Prostate gland (tissue), 2 donors: ENCODE data around the gene CEP41. TPM values are rescaled to one million over a fixed set of nuclear protein-coding genes. Genes with fewer than 3 reads are reported as not detected.

Experiments
- DNase-seq: peaks from one replicate; pipeline ENCODE4 v3.0.0-alpha.2; 2019; ENCODE audit warnings: low spot score
- H3K27ac ChIP-seq, 2 donors: fragments of 200-600 bp; sonication (generic); 2 replicates each; pipeline ENCODE4 v1.5.1; 2017 to 2019
- H3K27me3 ChIP-seq: fragments of 200-600 bp; sonication (generic); replicated peaks from 2 replicates; pipeline ENCODE4 v1.5.1; 2019; ENCODE audit not compliant: insufficient read depth
- H3K36me3 ChIP-seq, 2 donors: fragments of 200-600 bp; sonication (generic); 1 replicate in 1 of 2; 2 replicates in 1 of 2; pipeline versions ENCODE4 v1.5.1 to v1.8.1; 2017 to 2019
- H3K4me1 ChIP-seq: fragments of 200-600 bp; sonication (generic); replicated peaks from 2 replicates; pipeline ENCODE4 v1.5.1; 2019
- H3K4me3 ChIP-seq, 2 donors: fragments of 200-600 bp; sonication (generic); 2 replicates each; pipeline ENCODE4 v1.5.1; 2017 to 2019
- H3K9me3 ChIP-seq: fragments of 200-600 bp; sonication (generic); 2 replicates; pipeline ENCODE4 v1.5.1; 2017
- POLR2A ChIP-seq: fragments of 450-650 bp; IDR thresholded peaks from one replicate; pipeline ENCODE4 v1.6.1; 2016; ENCODE audit warnings: antibody characterized with exemption, mild to moderate bottlenecking
- POLR2AphosphoS5 ChIP-seq: sonication (generic); formaldehyde crosslinking; IDR thresholded peaks from one replicate; pipeline ENCODE4 v1.6.1; 2017; ENCODE audit warnings: antibody characterized with exemption
- WGBS: methylation state at CpG from one replicate; pipeline ENCODE4 v1.1.5; 2018; 5-methylcytosine and 5-hydroxymethylcytosine counted together
- intact Hi-C: fragments of 100-400 bp; cut with DNase I; formaldehyde crosslinking; loops from one replicate; pipeline ENCODE4 v1.14.2; 2022
- total RNA-seq, 2 donors: library from RNA; depleted of rRNA; stranded (reverse); fragments of >200 nt; gene quantifications; one replicate each; pipeline ENCODE4 v1.1.0, GENCODE V29; 2016
- TF ChIP-seq, protein P1 (sequence below), 4 experiments: fragments of 200-600 bp in 2 of 4; fragments of 450-650 bp in 2 of 4; sonication (generic) in 2 of 4; IDR thresholded peaks; 1 replicate in 3 of 4; 2 replicates in 1 of 4; pipeline ENCODE4 v1.5.1; 2016 to 2019; ENCODE audit warnings: antibody characterized with exemption in 4 of 4, mild to moderate bottlenecking in 2 of 4, moderate library complexity in 2 of 4

Gene CEP41
- total RNA-seq, 2 donors from 2014 or later = 6.6 to 16.2 TPM

DNA sequence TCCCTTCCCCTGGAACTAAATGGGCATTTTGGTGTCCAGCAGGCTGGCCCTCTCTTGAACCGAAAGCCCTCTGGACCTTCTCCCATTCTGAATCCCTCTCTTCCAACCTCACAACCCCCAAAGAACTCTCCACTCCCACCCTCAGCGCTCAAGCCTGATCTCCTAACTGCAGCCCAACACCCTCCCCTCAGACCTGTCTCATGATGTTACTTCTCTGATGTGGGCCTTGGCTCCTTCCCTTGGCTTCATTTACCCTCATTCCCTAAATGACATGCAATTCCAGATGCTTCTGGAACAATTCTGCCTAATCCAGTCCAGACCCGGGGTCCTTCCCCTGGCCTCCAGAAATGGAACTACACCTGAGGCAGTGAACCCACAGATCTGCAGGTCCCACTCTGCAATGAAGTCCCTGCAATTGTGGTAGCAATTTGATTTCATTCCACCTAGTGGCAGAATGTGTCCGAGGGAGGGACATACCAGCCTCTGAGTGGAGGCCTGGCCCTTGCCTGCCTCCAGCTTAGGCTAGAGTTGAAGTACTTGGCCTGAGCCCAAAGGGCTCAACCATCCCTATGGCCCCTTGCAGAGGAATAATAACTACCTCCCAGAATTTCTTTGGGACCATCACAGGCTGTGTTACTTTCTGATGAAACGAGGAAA is 4.1 kb upstream of the CEP41 start:
- Histone ChIP-seq H3K4me1 (no peaks in the 10 kb centered on the region), H3K9me3 (no peaks in the 10 kb centered on the region), H3K27ac (no peak overlapping the region), H3K36me3 (no peaks in the 10 kb centered on the region), H3K27me3 (no peaks in the 10 kb centered on the region), H3K4me3 (no peak overlapping the region)
- intact Hi-C loops = no loop called here
- TF ChIP-seq, protein P1, sequence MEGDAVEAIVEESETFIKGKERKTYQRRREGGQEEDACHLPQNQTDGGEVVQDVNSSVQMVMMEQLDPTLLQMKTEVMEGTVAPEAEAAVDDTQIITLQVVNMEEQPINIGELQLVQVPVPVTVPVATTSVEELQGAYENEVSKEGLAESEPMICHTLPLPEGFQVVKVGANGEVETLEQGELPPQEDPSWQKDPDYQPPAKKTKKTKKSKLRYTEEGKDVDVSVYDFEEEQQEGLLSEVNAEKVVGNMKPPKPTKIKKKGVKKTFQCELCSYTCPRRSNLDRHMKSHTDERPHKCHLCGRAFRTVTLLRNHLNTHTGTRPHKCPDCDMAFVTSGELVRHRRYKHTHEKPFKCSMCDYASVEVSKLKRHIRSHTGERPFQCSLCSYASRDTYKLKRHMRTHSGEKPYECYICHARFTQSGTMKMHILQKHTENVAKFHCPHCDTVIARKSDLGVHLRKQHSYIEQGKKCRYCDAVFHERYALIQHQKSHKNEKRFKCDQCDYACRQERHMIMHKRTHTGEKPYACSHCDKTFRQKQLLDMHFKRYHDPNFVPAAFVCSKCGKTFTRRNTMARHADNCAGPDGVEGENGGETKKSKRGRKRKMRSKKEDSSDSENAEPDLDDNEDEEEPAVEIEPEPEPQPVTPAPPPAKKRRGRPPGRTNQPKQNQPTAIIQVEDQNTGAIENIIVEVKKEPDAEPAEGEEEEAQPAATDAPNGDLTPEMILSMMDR (IDR thresholded peaks at IDR 0.05) = no peak
- WGBS = 85% methylated on average over 5 of the region's 5 CpGs
- no peak for DNase-seq

DNA sequence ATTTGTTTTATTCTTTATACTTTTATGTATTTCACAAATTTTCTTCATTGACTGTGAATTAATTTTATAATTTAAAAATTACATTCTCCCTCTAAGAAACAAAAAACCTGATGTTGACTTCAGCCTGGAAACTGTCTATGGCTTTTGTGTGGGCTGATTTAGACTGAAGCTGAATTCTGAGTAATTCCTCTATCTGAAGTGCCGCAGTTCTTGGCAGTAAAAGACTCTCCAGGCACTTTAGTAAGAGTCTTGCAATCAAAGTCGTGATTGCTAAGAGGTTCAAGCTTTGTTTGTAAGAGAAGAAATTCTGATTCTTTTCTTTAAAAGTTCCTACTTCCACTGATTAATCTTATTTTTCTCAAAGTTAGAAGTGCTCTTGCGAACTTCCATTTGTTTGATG is 3.4 kb upstream of the CEP41 start:
- no peaks in the 10 kb centered on the region for H3K36me3 ChIP-seq
- H3K27me3 ChIP-seq = no peaks in the 10 kb centered on the region
- TF ChIP-seq, protein P1 (IDR thresholded peaks at IDR 0.05) = no peak
- TF ChIP-seq POLR2AphosphoS5 (no peak), POLR2A (no peak)
- no peaks in the 10 kb centered on the region for H3K4me1 ChIP-seq
- intact Hi-C loops = no loop called here
- H3K4me3 ChIP-seq = no peak overlapping the region
- no peaks in the 10 kb centered on the region for H3K9me3 ChIP-seq
- WGBS = 45% methylated on average over 3 of the region's 3 CpGs
- H3K27ac ChIP-seq = no peak overlapping the region
- no peak for DNase-seq

DNA sequence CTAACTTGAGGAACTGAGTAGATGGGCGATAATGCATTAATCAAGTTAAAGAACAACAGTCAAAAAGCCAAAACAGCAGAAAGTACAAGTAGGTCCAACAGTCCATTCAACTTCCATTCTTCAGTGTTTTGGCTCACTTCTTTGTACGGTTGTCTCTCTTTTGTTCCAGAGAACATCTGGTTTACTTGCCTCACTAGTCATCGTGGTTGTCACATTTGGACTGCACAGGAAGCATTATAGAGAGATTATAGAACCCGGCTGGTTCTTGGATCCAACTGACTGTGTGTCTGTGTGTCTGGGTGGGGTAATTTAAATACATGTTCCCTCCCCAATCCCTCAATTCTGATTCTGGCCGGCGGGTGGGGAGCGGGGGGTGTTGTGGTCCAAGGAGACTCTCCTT is 1.8 kb upstream of the CEP41 start:
- no peaks in the 10 kb centered on the region for H3K36me3 ChIP-seq
- DNase-seq = no peak
- intact Hi-C loops = no loop called here
- H3K27me3 ChIP-seq = no peaks in the 10 kb centered on the region
- no peaks in the 10 kb centered on the region for H3K4me1 ChIP-seq
- TF ChIP-seq POLR2AphosphoS5 (no peak), POLR2A (no peak)
- TF ChIP-seq, protein P1 (IDR thresholded peaks at IDR 0.05) = no peak
- no peaks in the 10 kb centered on the region for H3K9me3 ChIP-seq
- 79% methylated on average over 7 of the region's 7 CpGs for WGBS
- H3K4me3 ChIP-seq = no peak overlapping the region
- H3K27ac ChIP-seq = no peak overlapping the region

DNA sequence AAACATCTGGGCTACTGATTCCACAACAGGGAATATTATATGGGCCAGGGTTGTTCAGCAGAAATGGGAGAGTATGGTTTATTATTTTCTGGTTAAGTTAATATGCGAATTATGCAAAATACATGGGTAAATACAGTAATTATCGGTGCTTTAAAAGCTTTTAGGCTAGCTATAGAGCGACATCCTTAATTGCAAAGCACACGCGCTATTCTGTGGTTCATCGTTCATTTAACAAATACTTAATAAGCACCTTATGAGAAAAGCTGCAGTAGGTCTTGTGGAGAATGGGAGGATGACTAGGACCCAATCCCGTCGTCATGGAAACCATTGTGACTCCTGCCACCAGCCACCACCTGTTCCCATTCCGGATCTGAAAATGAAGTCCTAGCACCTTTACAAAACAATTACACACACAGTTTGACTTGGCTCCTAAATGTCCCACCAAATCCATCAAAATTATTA is 623 bp upstream of the CEP41 start:
- H3K36me3 ChIP-seq = no peaks in the 10 kb centered on the region
- no peaks in the 10 kb centered on the region for H3K9me3 ChIP-seq
- no peak for TF ChIP-seq POLR2AphosphoS5
- TF ChIP-seq, protein P1 (IDR thresholded peaks at IDR 0.05) = no peak
- no peak for TF ChIP-seq POLR2A
- H3K27ac ChIP-seq = peak overlapping the region; percentile 81 to 87
- no peaks in the 10 kb centered on the region for H3K4me1 ChIP-seq
- peak; percentile 20 for DNase-seq
- no peaks in the 10 kb centered on the region for H3K27me3 ChIP-seq
- intact Hi-C loops = no loop called here
- 14% methylated on average over 9 of the region's 9 CpGs for WGBS
- peak overlapping the region; percentile 62 to 67 for H3K4me3 ChIP-seq

DNA sequence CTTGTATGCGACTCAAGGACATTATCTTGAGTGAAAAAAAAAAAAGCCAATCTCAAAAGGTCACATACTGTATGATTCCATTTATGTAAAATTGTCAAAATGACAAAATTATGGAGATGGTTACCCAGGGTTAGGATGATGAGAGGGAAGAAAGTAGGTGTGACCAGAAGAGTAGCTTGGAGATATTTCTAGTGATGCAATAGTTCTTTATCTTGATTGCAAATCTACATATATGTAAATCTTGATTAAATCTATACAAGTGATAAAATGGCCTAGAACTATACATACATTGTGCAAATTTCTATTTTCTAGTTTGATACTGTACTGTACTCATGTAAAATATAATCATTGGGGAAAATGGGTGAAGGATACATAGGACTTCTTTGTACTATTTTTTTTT is 4.6 kb downstream of the CEP41 start:
- Histone ChIP-seq H3K27ac (no peak overlapping the region), H3K4me3 (no peak overlapping the region), H3K9me3 (no peaks in the 10 kb centered on the region), H3K36me3 (no peaks in the 10 kb centered on the region), H3K27me3 (no peaks in the 10 kb centered on the region), H3K4me1 (no peaks in the 10 kb centered on the region)
- TF ChIP-seq POLR2AphosphoS5 (no peak), POLR2A (no peak)
- TF ChIP-seq, protein P1 (IDR thresholded peaks at IDR 0.05) = no peak
- WGBS = 93% methylated on average over 1 of the region's 1 CpG
- intact Hi-C loops = no loop called here
- DNase-seq = no peak
